ENCODE results near the gene GALNT4.

DNA sequence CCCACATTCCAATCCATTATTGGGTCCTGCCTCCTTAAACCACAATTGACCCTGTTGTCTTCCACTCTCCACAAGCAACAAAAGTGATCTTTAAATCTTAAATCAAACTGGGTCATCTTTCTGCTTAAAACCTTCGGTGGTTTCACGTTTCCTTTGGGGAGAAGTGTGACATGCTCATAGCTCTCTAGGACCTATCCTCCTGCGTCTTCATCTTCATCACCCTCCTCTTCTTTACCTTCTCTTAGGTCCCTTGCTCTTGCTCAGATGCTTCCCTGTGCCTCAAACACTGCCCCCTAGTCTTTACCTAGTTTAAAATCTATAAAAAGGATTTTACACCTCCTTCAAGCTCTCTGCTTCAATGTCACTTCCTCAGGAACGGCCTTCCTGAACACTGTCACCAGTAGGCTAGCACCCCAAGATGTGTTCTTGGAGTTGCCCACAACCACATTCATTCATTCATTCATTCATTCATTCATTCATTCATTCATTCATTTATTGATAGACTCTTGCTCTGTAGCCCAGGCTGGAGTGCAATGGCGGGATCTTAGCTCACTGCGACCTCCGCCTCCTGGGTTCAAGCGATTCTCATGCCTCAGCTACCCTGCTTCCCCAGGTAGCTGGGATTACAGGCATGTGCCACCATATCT lies 46.8 kb downstream of the GALNT4 start:
- no peak for TF ChIP-seq POLR2AphosphoS5 (IDR thresholded peaks at IDR 0.05)
- no peak for TF ChIP-seq POLR2A (IDR thresholded peaks at IDR 0.05; ENCODE audit: low read depth)

Measured in esophagus muscularis mucosa (tissue), 2 donors.